ENCODE measurements around the gene CHSY3.

The CHSY3 gene

DNA sequence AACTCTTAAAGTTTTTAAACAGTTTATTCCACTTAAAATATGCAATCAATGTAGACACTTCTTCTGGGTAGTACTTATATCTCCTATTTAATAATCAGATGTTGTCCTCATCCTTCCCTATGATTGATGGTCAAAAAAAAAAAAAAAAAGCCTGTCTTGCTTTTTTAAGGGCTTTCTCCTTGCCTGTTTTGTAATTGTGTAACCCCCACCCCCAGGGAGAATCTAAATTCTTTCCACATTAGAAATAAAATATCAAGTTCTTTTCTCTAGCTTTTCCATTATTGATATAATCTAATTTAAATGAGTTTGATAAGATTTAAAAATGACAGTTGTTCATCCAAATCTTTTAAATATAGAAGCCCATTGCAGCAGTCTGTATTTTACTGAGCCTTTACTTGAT is 119.7 kb downstream of the CHSY3 start:
- no peak for DNase-seq (ENCODE audit: low read depth)

- DNase-seq (ENCODE audit: low read depth), result no peak
Observed at GRCh38 chr5:130025511-130025910, 121.2 kb downstream of the CHSY3 start.

DNA sequence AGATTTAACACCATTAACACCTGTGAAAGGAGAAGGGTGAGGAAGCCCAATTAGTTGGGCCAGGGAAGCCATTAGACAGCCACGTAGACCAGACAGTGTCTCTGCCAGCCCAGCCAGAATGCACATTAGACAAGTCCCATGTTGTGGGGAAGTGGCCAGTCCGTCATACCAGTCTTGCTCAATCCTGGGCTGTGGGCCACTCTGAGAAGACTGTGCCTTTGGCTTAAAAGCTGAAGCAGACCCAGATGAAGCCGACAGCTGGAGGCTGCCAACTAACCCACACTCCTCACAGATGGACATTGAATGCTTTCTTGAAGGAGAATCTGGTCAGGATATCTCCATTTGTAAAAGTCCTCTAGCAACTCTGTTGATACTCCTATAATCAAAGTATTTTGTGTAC is 128.5 kb downstream of the CHSY3 start:
- no peak for DNase-seq (ENCODE audit: low read depth)

DNA sequence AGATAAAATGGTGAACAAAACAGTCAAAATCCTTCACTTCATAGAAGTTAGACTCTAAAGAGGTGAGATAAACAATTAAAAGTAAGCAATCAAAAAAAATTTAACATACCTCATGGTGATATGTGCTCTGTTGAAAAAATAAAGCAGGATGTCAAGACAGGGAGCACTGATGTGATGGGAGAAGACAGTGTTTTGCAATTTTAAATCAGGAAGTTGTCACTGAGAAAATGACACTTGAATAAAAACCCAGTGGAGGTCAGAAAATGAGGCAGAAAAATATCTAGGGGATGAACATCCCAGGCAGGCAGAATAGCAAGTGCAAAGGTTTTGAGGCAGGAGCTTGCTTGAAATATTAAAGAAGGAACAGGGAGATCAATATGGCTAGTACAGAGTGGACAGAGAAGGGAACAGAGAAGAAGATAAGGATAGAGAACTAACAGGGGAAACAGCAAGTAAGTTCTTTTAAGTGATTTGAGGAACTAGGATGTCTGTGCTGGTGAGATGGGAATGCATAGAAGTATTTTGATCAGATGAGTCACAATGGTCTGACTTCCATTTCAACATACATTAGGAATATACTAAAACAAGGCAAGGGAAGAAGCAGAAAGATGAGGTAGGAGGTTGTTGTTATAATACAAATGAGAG is 130.4 kb downstream of the CHSY3 start:
- no peak for DNase-seq (ENCODE audit: low read depth)

- no peak for DNase-seq (ENCODE audit: low read depth)
Observed at GRCh38 chr5:130035388-130035787, 131.1 kb downstream of the CHSY3 start.

DNA sequence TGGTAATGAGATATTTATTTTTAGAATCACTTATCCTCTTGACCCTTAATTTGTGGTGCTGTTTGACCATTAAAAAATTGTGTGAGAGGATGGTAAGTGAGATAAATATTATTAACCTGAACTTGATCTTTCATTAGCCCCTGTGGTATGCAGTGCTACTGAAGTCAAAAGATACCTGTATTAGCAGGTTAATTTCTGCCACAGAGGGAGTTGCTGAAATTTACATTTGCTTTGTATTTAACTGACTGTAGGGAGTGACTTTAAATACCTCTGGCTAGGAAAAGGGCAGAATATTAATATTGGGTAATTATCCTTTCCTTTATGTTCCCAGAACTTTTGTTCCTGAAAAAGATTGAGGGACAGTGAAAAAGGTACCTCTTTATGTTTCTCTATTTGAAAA is 133.6 kb downstream of the CHSY3 start:
- no peak for DNase-seq (ENCODE audit: low read depth)

DNA sequence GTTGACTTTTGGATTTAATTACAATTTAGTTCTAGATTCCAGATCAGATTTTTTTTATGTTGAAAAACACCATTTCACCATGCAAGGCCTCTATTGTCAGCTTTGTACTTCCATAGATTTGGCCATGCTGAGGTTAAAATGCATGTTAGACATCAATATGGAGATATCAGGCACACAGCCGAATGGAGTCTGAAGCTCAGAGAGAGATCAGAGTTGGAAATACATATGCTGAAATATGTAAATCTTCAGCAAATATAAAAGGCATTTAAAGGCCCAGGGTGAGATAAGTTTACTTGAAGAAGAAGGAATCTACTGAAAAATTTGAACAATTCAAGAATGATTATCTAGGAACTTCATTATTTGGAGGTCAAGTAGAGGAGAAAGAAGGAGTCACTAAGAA is 139.6 kb downstream of the CHSY3 start:
- no peak for DNase-seq (ENCODE audit: low read depth)

GRCh38 chr5:130045334-130045733 is 141.1 kb downstream of the CHSY3 start:
- no peak for DNase-seq (ENCODE audit: low read depth)

DNA sequence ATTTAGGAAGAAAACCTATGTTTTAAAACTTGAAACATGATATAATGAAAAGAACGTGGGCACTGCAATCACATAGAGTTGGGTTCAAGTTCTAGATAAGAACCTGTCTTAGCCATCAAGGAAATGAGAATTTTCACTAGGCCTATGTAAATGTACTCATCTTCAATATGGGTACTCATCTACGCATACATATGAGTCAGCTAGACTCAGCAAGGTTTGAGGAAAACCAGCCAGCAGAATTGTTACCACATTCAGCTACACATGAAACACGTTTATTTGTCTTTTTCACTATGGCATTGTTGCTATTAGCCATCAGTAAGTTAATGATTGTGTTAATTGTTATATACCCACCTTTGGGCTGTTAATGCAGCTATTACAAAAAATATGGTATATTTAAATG is 146.3 kb downstream of the CHSY3 start:
- no peak for DNase-seq (ENCODE audit: low read depth)

DNA sequence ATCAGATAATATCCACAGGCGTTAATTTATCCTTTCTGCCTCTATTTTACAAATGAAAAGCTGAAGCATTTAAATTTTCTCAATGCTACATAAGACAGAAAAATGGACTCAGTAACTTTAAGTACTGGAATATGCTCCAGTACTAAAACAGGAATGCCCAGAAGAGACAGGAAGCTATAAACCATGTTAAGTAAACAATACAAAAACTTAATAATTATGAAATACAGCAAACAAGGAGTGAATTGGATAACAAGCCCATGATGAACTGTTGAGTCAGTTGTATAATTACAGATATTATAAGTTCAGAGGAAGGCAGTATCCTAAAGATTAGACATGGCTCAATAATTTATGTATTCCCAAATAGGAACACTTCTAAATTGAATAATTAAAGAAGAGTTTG is 148.5 kb downstream of the CHSY3 start:
- no peak for DNase-seq (ENCODE audit: low read depth)

- DNase-seq (ENCODE audit: low read depth), result no peak
Observed at GRCh38 chr5:130055572-130055971, 151.3 kb downstream of the CHSY3 start.

DNA sequence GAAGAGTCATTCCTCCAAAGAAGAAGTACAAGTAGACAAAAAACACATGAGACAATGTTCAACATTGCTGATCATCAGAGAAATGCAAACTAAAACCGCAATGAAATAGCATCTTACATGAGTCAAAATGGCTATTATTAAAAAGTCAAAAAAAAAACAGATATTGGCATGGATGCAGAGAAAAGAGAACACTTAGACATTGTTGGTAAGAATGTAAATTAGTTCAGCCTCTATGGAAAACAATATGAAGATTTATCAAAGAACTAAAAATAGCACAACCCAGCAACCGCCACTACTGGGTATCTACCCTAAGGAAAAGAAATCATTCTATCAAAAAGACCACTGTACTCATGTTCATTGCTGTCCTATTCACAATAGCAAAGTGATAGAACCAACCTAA is 157.5 kb downstream of the CHSY3 start:
- no peak for DNase-seq (ENCODE audit: low read depth)

GRCh38 chr5:130063603-130064002 is 159.3 kb downstream of the CHSY3 start:
- no peak for DNase-seq (ENCODE audit: low read depth)

GRCh38 chr5:130064484-130064883 is 160.2 kb downstream of the CHSY3 start:
- DNase-seq (ENCODE audit: low read depth), result no peak

DNA sequence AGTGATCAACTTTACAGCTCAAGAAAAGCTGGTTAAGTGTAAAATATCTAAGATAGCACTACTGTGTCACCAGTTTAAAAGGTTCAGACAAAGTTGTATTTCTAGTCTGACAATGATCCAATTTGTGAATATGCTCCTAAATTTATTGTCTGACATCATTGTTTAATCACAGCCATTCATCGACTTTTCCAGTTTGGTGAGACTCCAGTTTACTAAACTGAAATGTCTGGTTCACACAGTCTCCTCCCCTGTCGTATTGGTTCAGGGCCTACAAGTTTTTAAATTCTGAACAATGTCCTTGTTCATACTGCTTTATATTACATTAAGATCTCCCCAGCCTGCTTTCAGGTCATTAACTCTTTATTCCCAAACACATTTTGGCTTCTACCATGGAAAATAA is 161.4 kb downstream of the CHSY3 start:
- no peak for DNase-seq (ENCODE audit: low read depth)

DNA sequence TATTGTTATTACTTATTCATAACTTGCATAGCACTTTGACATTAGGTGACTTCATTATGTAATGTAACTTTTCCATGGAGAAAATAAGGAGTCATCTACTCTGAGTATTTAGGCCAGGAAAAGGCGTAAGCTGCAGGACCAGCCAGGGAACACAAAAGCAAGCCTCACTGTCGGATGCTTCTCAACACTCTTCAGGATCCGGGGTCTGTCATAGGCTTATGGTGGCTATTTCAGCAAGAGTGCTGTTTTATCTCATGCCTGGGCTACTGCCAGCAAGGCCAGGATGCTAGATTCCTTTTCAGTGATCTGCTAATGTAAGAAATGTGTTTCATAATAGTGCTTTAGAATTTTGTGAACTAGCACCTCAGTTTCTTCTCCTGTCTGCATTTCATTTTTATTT is 162.4 kb downstream of the CHSY3 start:
- DNase-seq (ENCODE audit: low read depth), result no peak

DNA sequence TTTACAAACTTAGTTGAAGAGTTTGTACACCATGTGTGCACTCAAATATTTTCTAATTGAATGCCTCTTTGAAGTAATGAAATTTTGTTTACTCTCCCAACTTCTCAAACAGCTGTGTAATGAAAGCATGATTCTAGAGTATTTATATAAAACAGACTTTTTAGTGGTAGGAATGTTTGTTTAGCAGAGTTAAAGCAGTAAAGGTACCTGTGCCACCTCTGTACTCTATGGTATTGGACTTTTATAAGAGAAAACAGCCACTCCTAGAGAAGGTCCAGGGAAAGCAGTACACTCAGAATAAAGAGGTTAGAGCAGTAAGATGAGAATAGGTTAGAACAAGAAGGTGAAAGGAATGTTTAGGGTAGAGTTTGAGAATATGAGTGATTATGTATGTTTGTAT is 163.1 kb downstream of the CHSY3 start:
- no peak for DNase-seq (ENCODE audit: low read depth)

DNA sequence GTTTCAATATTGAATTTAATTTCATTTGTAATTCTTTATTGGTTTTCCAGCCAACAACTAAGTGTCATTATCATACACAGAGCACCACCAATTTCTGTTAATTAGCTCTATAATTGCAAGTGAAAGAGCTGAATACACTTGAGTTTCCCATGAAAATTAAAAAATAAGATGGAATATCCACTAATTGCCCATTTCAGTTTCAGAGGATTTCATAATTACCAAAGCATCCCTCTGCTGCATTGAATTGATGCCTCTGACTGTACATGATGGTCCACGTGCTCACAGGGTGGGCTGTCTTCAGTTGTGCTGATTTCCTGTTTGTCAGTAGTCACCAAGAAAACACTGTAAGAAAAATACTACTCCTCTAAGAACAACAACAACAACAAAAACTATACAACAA is 163.8 kb downstream of the CHSY3 start:
- no peak for DNase-seq (ENCODE audit: low read depth)

DNA sequence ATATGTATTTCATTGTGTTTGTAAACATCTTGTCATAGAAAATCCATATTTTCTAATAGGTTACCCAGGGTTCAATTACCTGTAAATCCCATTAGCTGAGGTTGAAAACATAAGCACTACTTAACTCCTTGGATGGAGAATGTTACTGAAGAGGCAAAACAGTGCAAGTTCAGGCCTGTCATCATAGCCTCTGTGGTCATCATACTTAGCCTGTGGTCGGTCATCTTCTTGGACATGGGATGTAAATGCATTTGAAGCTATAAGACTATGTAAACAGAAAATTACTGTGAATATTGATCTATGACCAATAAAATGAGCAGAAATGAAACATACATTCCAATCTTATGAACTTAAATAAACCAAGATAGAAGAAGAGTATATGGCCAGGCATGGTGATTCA is 164.7 kb downstream of the CHSY3 start:
- DNase-seq (ENCODE audit: low read depth), result no peak

DNA sequence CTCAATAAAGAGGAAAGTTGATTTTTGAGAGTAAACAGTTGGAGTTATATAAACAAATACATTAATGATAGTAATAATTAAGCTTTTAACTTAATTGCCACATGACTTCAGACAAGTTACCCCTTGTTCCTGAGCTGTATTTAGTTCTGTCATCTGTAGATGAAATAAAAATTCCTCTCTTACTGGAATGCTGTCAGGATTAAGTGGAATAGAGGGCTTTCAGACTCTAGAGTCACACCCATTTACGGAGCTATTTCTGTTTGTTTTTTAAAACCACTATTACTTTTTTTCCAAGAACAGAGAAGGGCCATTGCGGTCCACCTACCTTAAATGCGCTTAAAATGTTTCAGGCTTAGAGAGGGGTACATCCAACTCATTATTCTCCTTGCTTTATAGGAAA is 170.6 kb downstream of the CHSY3 start:
- DNase-seq (ENCODE audit: low read depth), result no peak

DNA sequence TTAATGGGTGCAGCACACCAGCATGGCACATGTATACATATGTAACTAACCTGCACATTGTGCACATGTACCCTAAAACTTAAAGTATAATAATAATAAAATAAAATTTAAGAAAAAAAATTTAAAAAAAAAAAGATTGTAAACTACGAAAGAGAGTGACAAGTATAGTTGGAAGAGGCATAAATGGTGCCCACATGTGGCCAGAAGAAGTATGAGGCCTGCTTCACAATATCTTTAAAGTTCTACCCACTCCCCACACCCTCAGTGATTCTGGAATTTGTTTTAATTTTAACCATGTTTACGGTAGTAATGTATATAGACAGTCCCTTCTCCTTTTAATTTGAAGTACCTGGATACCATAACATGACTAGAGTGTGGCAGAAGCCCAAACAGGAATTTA is 172.7 kb downstream of the CHSY3 start:
- no peak for DNase-seq (ENCODE audit: low read depth)

- no peak for DNase-seq (ENCODE audit: low read depth)
Observed at GRCh38 chr5:130078661-130079060, 174.4 kb downstream of the CHSY3 start.

GRCh38 chr5:130090569-130091270 is 186.5 kb downstream of the CHSY3 start:
- DNase-seq (ENCODE audit: low read depth), result no peak

DNA sequence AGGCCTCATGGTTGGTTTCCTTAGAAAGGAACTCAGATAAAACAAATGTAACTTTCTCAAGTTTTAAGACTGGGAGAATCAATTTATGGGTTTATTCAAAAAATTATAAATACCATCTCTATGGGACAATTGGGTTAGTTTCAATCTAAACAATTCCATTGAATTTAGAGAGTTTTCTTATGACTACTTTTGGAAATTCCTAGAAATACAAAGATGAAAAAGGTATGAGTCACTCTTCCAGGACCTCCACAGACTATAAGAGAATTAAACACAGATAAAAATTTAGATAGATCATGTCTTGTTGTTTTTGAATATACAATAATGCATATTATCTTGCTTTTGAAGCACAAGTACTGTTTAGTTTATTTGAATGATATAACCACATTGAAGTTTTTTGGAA is 188.7 kb downstream of the CHSY3 start:
- DNase-seq (ENCODE audit: low read depth), result no peak

All from stimulated activated CD8-positive, alpha-beta memory T cell treated with anti-CD3 and anti-CD28 coated beads, Interleukin-7, amount 100 ng/mL, for 24 hours (primary cell).